ENCODE results near the gene KLHL2. TPM values are rescaled to one million over a fixed set of nuclear protein-coding genes. Genes with fewer than 3 reads are reported as not detected.

The KLHL2 gene
- total RNA-seq, 1 donor from 2014 or later = 28.2 TPM

- Histone ChIP-seq H4K20me1 (ENCODE audit: insufficient read depth, low read length) (no peaks in the 10 kb centered on the region), H3K79me2 (ENCODE audit: insufficient read depth, low read length) (no peaks in the 10 kb centered on the region), H3K36me3 (ENCODE audit: insufficient read depth, low read length) (peaks cover 4% of the 10 kb centered on the region), H3K27me3 (ENCODE audit: insufficient read depth, low read length) (no peaks in the 10 kb centered on the region), H3K9ac (ENCODE audit: low read length) (no peak overlapping the region), H3K4me3 (ENCODE audit: insufficient read depth, low read depth, low read length) (no peak overlapping the region), H3K27ac (ENCODE audit: low read depth, low read length) (no peak overlapping the region), H2AFZ (ENCODE audit: low read depth, low read length) (no peak overlapping the region), H3K4me1 (ENCODE audit: insufficient read depth, low read length) (no peaks in the 10 kb centered on the region), H3K4me2 (ENCODE audit: low read length) (no peak overlapping the region), H3K9me3 (ENCODE audit: insufficient read depth, low read depth, low read length) (no peaks in the 10 kb centered on the region)
- Mint-ChIP-seq H3K4me1 (ENCODE audit: low read depth, unreplicated experiment) (no peaks in the 10 kb centered on the region), H3K36me3 (ENCODE audit: low read depth, unreplicated experiment) (peaks cover 2% of the 10 kb centered on the region), H3K27ac (ENCODE audit: unreplicated experiment) (no peak overlapping the region), H3K27me3 (ENCODE audit: low read depth, unreplicated experiment) (no peaks in the 10 kb centered on the region), H3K9me3 (ENCODE audit: unreplicated experiment) (no peaks in the 10 kb centered on the region), H3K4me3 (ENCODE audit: unreplicated experiment) (no peak overlapping the region)
- FAIRE-seq = no peak
- no peak for DNase-seq (ENCODE audit: low read depth)
- TF ChIP-seq, protein P1, sequence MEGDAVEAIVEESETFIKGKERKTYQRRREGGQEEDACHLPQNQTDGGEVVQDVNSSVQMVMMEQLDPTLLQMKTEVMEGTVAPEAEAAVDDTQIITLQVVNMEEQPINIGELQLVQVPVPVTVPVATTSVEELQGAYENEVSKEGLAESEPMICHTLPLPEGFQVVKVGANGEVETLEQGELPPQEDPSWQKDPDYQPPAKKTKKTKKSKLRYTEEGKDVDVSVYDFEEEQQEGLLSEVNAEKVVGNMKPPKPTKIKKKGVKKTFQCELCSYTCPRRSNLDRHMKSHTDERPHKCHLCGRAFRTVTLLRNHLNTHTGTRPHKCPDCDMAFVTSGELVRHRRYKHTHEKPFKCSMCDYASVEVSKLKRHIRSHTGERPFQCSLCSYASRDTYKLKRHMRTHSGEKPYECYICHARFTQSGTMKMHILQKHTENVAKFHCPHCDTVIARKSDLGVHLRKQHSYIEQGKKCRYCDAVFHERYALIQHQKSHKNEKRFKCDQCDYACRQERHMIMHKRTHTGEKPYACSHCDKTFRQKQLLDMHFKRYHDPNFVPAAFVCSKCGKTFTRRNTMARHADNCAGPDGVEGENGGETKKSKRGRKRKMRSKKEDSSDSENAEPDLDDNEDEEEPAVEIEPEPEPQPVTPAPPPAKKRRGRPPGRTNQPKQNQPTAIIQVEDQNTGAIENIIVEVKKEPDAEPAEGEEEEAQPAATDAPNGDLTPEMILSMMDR (IDR thresholded peaks at IDR 0.05; ENCODE audit: insufficient read depth, low read depth, low read length) = no peak
- TF ChIP-seq EZH2 (IDR thresholded peaks at IDR 0.05; ENCODE audit: insufficient read depth, low read length) = no peak
These were observed 102.1 kb downstream of the KLHL2 start for GRCh38 chr4:165309456-165309855.

- no peaks in the 10 kb centered on the region for H3K79me2 ChIP-seq (ENCODE audit: insufficient read depth, low read length)
- H3K27ac ChIP-seq (ENCODE audit: low read depth, low read length) = no peak overlapping the region
- no peaks in the 10 kb centered on the region for H3K9me3 ChIP-seq (ENCODE audit: insufficient read depth, low read depth, low read length)
- FAIRE-seq = no peak
- TF ChIP-seq, protein P1 (IDR thresholded peaks at IDR 0.05; ENCODE audit: insufficient read depth, low read depth, low read length) = no peak
- no peak for TF ChIP-seq EZH2 (IDR thresholded peaks at IDR 0.05; ENCODE audit: insufficient read depth, low read length)
- Mint-ChIP-seq H3K36me3 (ENCODE audit: low read depth, unreplicated experiment) (peaks cover 2% of the 10 kb centered on the region), H3K9me3 (ENCODE audit: unreplicated experiment) (no peaks in the 10 kb centered on the region), H3K4me1 (ENCODE audit: low read depth, unreplicated experiment) (no peaks in the 10 kb centered on the region), H3K27me3 (ENCODE audit: low read depth, unreplicated experiment) (no peaks in the 10 kb centered on the region), H3K27ac (ENCODE audit: unreplicated experiment) (no peak overlapping the region), H3K4me3 (ENCODE audit: unreplicated experiment) (no peak overlapping the region)
- peak; percentile 50 for DNase-seq (ENCODE audit: low read depth)
- H3K27me3 ChIP-seq (ENCODE audit: insufficient read depth, low read length) = no peaks in the 10 kb centered on the region
- H3K36me3 ChIP-seq (ENCODE audit: insufficient read depth, low read length) = peaks cover 4% of the 10 kb centered on the region
- H3K4me3 ChIP-seq (ENCODE audit: insufficient read depth, low read depth, low read length) = no peak overlapping the region
- no peak overlapping the region for H3K9ac ChIP-seq (ENCODE audit: low read length)
- no peaks in the 10 kb centered on the region for H3K4me1 ChIP-seq (ENCODE audit: insufficient read depth, low read length)
- no peak overlapping the region for H2AFZ ChIP-seq (ENCODE audit: low read depth, low read length)
- H3K4me2 ChIP-seq (ENCODE audit: low read length) = no peak overlapping the region
- H4K20me1 ChIP-seq (ENCODE audit: insufficient read depth, low read length) = no peaks in the 10 kb centered on the region
These were observed 105.1 kb downstream of the KLHL2 start for GRCh38 chr4:165312506-165312905.

- DNase-seq (ENCODE audit: low read depth) = no peak
- TF ChIP-seq, protein P1 (IDR thresholded peaks at IDR 0.05; ENCODE audit: insufficient read depth, low read depth, low read length) = no peak
- no peak for TF ChIP-seq EZH2 (IDR thresholded peaks at IDR 0.05; ENCODE audit: insufficient read depth, low read length)
- no peak for FAIRE-seq
- Mint-ChIP-seq H3K36me3 (ENCODE audit: low read depth, unreplicated experiment) (peaks cover 2% of the 10 kb centered on the region), H3K27ac (ENCODE audit: unreplicated experiment) (no peak overlapping the region), H3K27me3 (ENCODE audit: low read depth, unreplicated experiment) (no peaks in the 10 kb centered on the region), H3K4me1 (ENCODE audit: low read depth, unreplicated experiment) (no peaks in the 10 kb centered on the region), H3K9me3 (ENCODE audit: unreplicated experiment) (no peaks in the 10 kb centered on the region), H3K4me3 (ENCODE audit: unreplicated experiment) (no peak overlapping the region)
- H3K4me2 ChIP-seq (ENCODE audit: low read length) = no peak overlapping the region
- no peak overlapping the region for H3K4me3 ChIP-seq (ENCODE audit: insufficient read depth, low read depth, low read length)
- H3K27me3 ChIP-seq (ENCODE audit: insufficient read depth, low read length) = no peaks in the 10 kb centered on the region
- no peaks in the 10 kb centered on the region for H3K36me3 ChIP-seq (ENCODE audit: insufficient read depth, low read length)
- H2AFZ ChIP-seq (ENCODE audit: low read depth, low read length) = no peak overlapping the region
- no peaks in the 10 kb centered on the region for H3K4me1 ChIP-seq (ENCODE audit: insufficient read depth, low read length)
- H3K27ac ChIP-seq (ENCODE audit: low read depth, low read length) = no peak overlapping the region
- H3K79me2 ChIP-seq (ENCODE audit: insufficient read depth, low read length) = no peaks in the 10 kb centered on the region
- H3K9ac ChIP-seq (ENCODE audit: low read length) = no peak overlapping the region
- no peaks in the 10 kb centered on the region for H4K20me1 ChIP-seq (ENCODE audit: insufficient read depth, low read length)
- H3K9me3 ChIP-seq (ENCODE audit: insufficient read depth, low read depth, low read length) = no peaks in the 10 kb centered on the region
These were observed 111.7 kb downstream of the KLHL2 start for GRCh38 chr4:165319030-165319429.

Measured in astrocyte (in vitro differentiated cells and primary cell).